Neural progenitor cell (in vitro differentiated cells): ENCODE measurements around the gene CARD19. TPM values are rescaled to one million over a fixed set of nuclear protein-coding genes. Genes with fewer than 3 reads are reported as not detected.

ENCODE experiments used
- DNase-seq: peaks from one replicate; pipeline ENCODE4 v3.0.0-alpha.2; 2016; ENCODE audit warnings: low spot score
- H2AFZ ChIP-seq: fragments of 200-600 bp; sonication (generic); replicated peaks from 2 replicates; pipeline ENCODE4 v1.6.1; 2016; ENCODE audit warnings: antibody characterized with exemption
- H3F3A ChIP-seq: fragments of 200-600 bp; sonication (generic); 2 replicates; pipeline ENCODE4 v1.6.1; 2016; ENCODE audit warnings: antibody characterized with exemption, low read depth
- H3K27ac ChIP-seq: fragments of 200-600 bp; sonication (generic); 2 replicates; pipeline ENCODE4 v1.5.1; 2016; ENCODE audit warnings: mild to moderate bottlenecking
- H3K27me3 ChIP-seq: fragments of 200-600 bp; sonication (generic); 2 replicates; pipeline ENCODE4 v1.6.1; 2016; ENCODE audit warnings: mild to moderate bottlenecking, moderate library complexity
- H3K36me3 ChIP-seq: fragments of 200-600 bp; sonication (generic); 2 replicates; pipeline ENCODE4 v1.5.1; 2016
- H3K4me1 ChIP-seq: fragments of 200-600 bp; sonication (generic); 2 replicates; pipeline ENCODE4 v1.6.1; 2016; ENCODE audit warnings: mixed run types
- H3K4me2 ChIP-seq: fragments of 200-600 bp; sonication (generic); 2 replicates; pipeline ENCODE4 v1.6.1; 2016
- H3K4me3 ChIP-seq: fragments of 200-600 bp; sonication (generic); 2 replicates; pipeline ENCODE4 v1.5.1; 2016
- H3K79me2 ChIP-seq: fragments of 200-600 bp; sonication (generic); 2 replicates; pipeline ENCODE4 v1.6.1; 2016; ENCODE audit warnings: low read depth
- H3K9ac ChIP-seq: fragments of 200-600 bp; sonication (generic); 2 replicates; pipeline ENCODE4 v1.6.1; 2016
- H3K9me3 ChIP-seq: fragments of 200-600 bp; sonication (generic); 2 replicates; pipeline ENCODE4 v1.5.1; 2016; ENCODE audit warnings: low read depth
- H4K20me1 ChIP-seq: fragments of 200-600 bp; sonication (generic); 2 replicates; pipeline ENCODE4 v1.6.1; 2016; ENCODE audit warnings: low read depth
- H3K27ac Mint-ChIP-seq: 3 replicates; pipeline ENCODE4 v1.8.0; 2021; ENCODE audit warnings: mixed read lengths
- H3K27me3 Mint-ChIP-seq: 2 replicates; pipeline ENCODE4 v1.8.0; 2022; ENCODE audit warnings: low read depth, mild to moderate bottlenecking, inconsistent platforms, moderate library complexity, mixed read lengths; ENCODE audit not compliant: insufficient read depth
- H3K36me3 Mint-ChIP-seq: 3 replicates; pipeline ENCODE4 v1.8.0; 2021; ENCODE audit warnings: mixed read lengths
- H3K4me1 Mint-ChIP-seq: 3 replicates; pipeline ENCODE4 v1.8.0; 2021; ENCODE audit warnings: mixed read lengths
- H3K4me3 Mint-ChIP-seq: 3 replicates; pipeline ENCODE4 v1.8.0; 2021; ENCODE audit warnings: mild to moderate bottlenecking, moderate library complexity, mixed read lengths
- H3K9me3 Mint-ChIP-seq: 3 replicates; pipeline ENCODE4 v1.8.0; 2020; ENCODE audit warnings: mixed read lengths
- EZH2 ChIP-seq: fragments of 200-600 bp; sonication (generic); IDR thresholded peaks from 2 replicates; pipeline ENCODE4 v1.6.1; 2017; ENCODE audit warnings: antibody characterized with exemption, mild to moderate bottlenecking, moderate library complexity
- EZH2phosphoT487 ChIP-seq: fragments of 200-600 bp; sonication (generic); IDR thresholded peaks from 2 replicates; pipeline ENCODE4 v1.6.1; 2017; ENCODE audit warnings: antibody characterized with exemption
- total RNA-seq: library from RNA; depleted of rRNA; stranded (reverse); fragments of >200 nt; gene quantifications from 2 replicates; pipeline ENCODE4 v1.2.3, GENCODE V29; 2015; ENCODE audit warnings: low replicate concordance
- TF ChIP-seq, protein P1 (sequence below): fragments of 200-600 bp; sonication (generic); IDR thresholded peaks from 2 replicates; pipeline ENCODE4 v1.5.1; 2017; ENCODE audit warnings: antibody characterized with exemption, mild to moderate bottlenecking

CARD19 gene
- total RNA-seq, 1 donor from 2014 or later, result 12.3 TPM

DNA sequence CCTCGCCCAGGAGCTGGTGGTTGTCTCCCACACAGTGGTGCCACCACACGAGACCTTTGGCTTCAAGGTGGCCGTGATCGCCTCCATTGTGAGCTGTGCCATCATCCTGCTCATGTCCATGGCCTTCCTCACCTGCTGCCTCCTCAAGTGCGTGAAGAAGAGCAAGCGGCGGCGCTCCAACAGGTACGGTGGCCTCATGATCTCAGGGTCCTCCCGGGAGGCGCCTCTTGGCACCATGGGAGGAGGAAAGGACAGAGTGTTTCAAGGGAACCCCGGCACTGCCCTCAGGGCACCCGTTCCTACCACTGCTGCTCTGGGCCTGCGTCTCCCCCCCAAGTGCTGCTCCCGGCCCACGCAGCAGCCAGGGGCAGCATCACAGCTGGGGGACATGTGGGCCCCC, 18.2 kb upstream of the CARD19 start:
- H3K4me3 Mint-ChIP-seq, result no peak overlapping the region
- Histone ChIP-seq H3K79me2 (no peaks in the 10 kb centered on the region), H3K27ac (no peak overlapping the region), H3K9ac (no peak overlapping the region), H3K9me3 (no peaks in the 10 kb centered on the region), H2AFZ (no peak overlapping the region), H3F3A (no peaks in the 10 kb centered on the region), H3K27me3 (no peaks in the 10 kb centered on the region), H3K36me3 (no peaks in the 10 kb centered on the region), H3K4me2 (no peak overlapping the region), H3K4me3 (no peak overlapping the region), H4K20me1 (no peaks in the 10 kb centered on the region), H3K4me1 (no peaks in the 10 kb centered on the region)
- TF ChIP-seq EZH2phosphoT487 (no peak), EZH2 (no peak)
- TF ChIP-seq, protein P1, sequence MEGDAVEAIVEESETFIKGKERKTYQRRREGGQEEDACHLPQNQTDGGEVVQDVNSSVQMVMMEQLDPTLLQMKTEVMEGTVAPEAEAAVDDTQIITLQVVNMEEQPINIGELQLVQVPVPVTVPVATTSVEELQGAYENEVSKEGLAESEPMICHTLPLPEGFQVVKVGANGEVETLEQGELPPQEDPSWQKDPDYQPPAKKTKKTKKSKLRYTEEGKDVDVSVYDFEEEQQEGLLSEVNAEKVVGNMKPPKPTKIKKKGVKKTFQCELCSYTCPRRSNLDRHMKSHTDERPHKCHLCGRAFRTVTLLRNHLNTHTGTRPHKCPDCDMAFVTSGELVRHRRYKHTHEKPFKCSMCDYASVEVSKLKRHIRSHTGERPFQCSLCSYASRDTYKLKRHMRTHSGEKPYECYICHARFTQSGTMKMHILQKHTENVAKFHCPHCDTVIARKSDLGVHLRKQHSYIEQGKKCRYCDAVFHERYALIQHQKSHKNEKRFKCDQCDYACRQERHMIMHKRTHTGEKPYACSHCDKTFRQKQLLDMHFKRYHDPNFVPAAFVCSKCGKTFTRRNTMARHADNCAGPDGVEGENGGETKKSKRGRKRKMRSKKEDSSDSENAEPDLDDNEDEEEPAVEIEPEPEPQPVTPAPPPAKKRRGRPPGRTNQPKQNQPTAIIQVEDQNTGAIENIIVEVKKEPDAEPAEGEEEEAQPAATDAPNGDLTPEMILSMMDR, result no peak
- peaks cover 2% of the 10 kb centered on the region for H3K27me3 Mint-ChIP-seq
- no peak for DNase-seq
- no peak overlapping the region for H3K27ac Mint-ChIP-seq
- no peaks in the 10 kb centered on the region for H3K9me3 Mint-ChIP-seq
- no peaks in the 10 kb centered on the region for H3K36me3 Mint-ChIP-seq
- peaks cover 12% of the 10 kb centered on the region for H3K4me1 Mint-ChIP-seq

DNA sequence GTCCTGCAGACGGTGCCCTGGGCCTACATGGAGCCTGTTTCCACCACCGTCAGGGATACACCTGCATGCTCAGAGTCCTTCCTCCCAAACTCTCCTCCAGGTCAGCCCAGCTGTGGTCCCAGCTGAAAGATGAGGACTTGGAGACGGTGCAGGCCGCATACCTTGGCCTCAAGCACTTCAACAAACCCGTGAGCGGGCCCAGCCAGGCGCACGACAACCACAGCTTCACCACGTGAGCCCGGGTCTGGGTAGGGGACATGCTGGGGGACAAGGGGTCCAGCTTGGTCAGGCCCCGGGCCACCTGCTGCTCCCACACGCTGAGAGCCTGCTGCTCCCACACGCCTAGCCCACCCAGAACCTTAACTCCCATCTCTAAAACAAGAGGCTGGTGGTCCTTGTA, 16.6 kb upstream of the CARD19 start:
- Histone ChIP-seq H3K4me3 (no peak overlapping the region), H3K36me3 (no peaks in the 10 kb centered on the region), H3K4me1 (no peaks in the 10 kb centered on the region), H3K9me3 (no peaks in the 10 kb centered on the region), H3F3A (no peaks in the 10 kb centered on the region), H3K27me3 (no peaks in the 10 kb centered on the region), H4K20me1 (no peaks in the 10 kb centered on the region), H3K9ac (no peak overlapping the region), H3K27ac (no peak overlapping the region), H2AFZ (no peak overlapping the region), H3K4me2 (no peak overlapping the region), H3K79me2 (no peaks in the 10 kb centered on the region)
- TF ChIP-seq EZH2phosphoT487 (no peak), EZH2 (no peak)
- TF ChIP-seq, protein P1, result no peak
- H3K27ac Mint-ChIP-seq, result no peak overlapping the region
- no peak for DNase-seq
- no peak overlapping the region for H3K4me3 Mint-ChIP-seq
- H3K36me3 Mint-ChIP-seq, result no peaks in the 10 kb centered on the region
- peaks cover 16% of the 10 kb centered on the region for H3K4me1 Mint-ChIP-seq
- H3K27me3 Mint-ChIP-seq, result peaks cover 4% of the 10 kb centered on the region
- H3K9me3 Mint-ChIP-seq, result no peaks in the 10 kb centered on the region

DNA sequence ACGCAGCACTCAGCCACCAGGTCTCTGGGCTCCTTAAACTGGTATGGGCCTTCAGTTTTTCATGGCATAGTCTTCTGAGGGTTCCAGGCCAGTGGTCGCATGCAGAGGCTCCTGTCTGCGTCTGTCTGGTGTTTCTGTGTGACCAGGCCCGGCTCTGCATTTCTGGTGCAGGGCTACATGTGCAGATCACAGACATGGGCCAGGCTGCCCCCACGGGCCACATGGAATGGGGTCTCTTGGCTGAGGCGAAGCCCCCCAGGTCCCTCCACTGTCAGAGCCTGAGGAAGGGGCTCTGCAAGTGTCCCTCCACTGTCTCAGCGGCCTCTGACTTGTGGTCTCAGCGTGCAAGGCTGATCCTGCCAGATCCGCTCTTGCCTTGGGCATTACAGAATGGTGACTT, 15.6 kb upstream of the CARD19 start:
- no peaks in the 10 kb centered on the region for H3F3A ChIP-seq
- peaks cover 16% of the 10 kb centered on the region for H3K4me1 Mint-ChIP-seq
- no peaks in the 10 kb centered on the region for H3K9me3 Mint-ChIP-seq
- peak; percentile 0 for DNase-seq
- H3K9ac ChIP-seq, result no peak overlapping the region
- TF ChIP-seq, protein P1, result no peak
- TF ChIP-seq EZH2phosphoT487 (no peak), EZH2 (no peak)
- no peak overlapping the region for H3K4me3 Mint-ChIP-seq
- H3K27ac ChIP-seq, result no peak overlapping the region
- no peaks in the 10 kb centered on the region for H4K20me1 ChIP-seq
- no peak overlapping the region for H3K4me2 ChIP-seq
- H3K27me3 Mint-ChIP-seq, result peaks cover 4% of the 10 kb centered on the region
- no peaks in the 10 kb centered on the region for H3K27me3 ChIP-seq
- no peaks in the 10 kb centered on the region for H3K79me2 ChIP-seq
- H3K36me3 ChIP-seq, result no peaks in the 10 kb centered on the region
- H3K4me3 ChIP-seq, result no peak overlapping the region
- H2AFZ ChIP-seq, result no peak overlapping the region
- H3K27ac Mint-ChIP-seq, result no peak overlapping the region
- H3K9me3 ChIP-seq, result no peaks in the 10 kb centered on the region
- H3K36me3 Mint-ChIP-seq, result no peaks in the 10 kb centered on the region
- H3K4me1 ChIP-seq, result no peaks in the 10 kb centered on the region
